Lower lobe of right lung (tissue), 2 donors: ENCODE data around the gene LNPEP. TPM values are rescaled to one million over a fixed set of nuclear protein-coding genes. Genes with fewer than 3 reads are reported as not detected.

Experiments used
- ATAC-seq, 2 donors: fragments of 200-7000 bp; cut with Tn5 transposase; one replicate each; pipeline ENCODE4 v1.9.1; 2020 to 2022; ENCODE audit warnings: mild to moderate bottlenecking in 2 of 2, moderate library complexity in 2 of 2
- DNase-seq: peaks from one replicate; pipeline ENCODE4 v3.0.0-alpha.2; 2020
- H3K27ac ChIP-seq: fragments of 200-600 bp; one replicate; pipeline ENCODE4 v1.8.0; 2022
- H3K27me3 ChIP-seq: fragments of 200-600 bp; one replicate; pipeline ENCODE4 v1.8.0; 2022; ENCODE audit warnings: low read depth
- H3K36me3 ChIP-seq: fragments of 200-600 bp; one replicate; pipeline ENCODE4 v1.8.0; 2022; ENCODE audit warnings: mild to moderate bottlenecking
- H3K4me1 ChIP-seq: fragments of 200-600 bp; one replicate; pipeline ENCODE4 v1.8.0; 2022
- H3K4me3 ChIP-seq: fragments of 200-600 bp; one replicate; pipeline ENCODE4 v1.8.0; 2022; ENCODE audit warnings: mild to moderate bottlenecking
- H3K9me3 ChIP-seq: fragments of 200-600 bp; one replicate; pipeline ENCODE4 v1.8.0; 2022
- CTCF ChIP-seq: fragments of 200-600 bp; IDR thresholded peaks from one replicate; pipeline ENCODE4 v1.8.0; 2022; ENCODE audit warnings: antibody characterized with exemption, mild to moderate bottlenecking
- intact Hi-C: fragments of 100-400 bp; cut with DNase I; formaldehyde crosslinking; loops from one replicate; pipeline ENCODE4 v1.11.0; 2022
- total RNA-seq: library from RNA; stranded (reverse); fragmentation: NEBNext Ultra II Directional; extraction: Animal tissue kit (Norgen Biotek cat#: 25700); gene quantifications from one replicate; pipeline ENCODE4 v1.2.1, GENCODE V29; 2021
- donor health status: DM: no; HTN: yes; CAD: no; lungs with severe emphysema.

LNPEP gene
- total RNA-seq, 1 donor from 2014 or later: 59.6 TPM

GRCh38 chr5:97071993-97072392 is 136.1 kb downstream of the LNPEP start:
- TF ChIP-seq CTCF: no peak
- ATAC-seq: no peak
- Histone ChIP-seq H3K27ac (no peak overlapping the region), H3K9me3 (no peaks in the 10 kb centered on the region), H3K36me3 (no peaks in the 10 kb centered on the region), H3K4me3 (no peak overlapping the region), H3K27me3 (no peaks in the 10 kb centered on the region), H3K4me1 (no peaks in the 10 kb centered on the region)
- DNase-seq: no peak
- intact Hi-C loops: no loop called here

- Histone ChIP-seq H3K36me3 (no peaks in the 10 kb centered on the region), H3K9me3 (no peaks in the 10 kb centered on the region), H3K4me3 (no peak overlapping the region), H3K27ac (no peak overlapping the region), H3K27me3 (no peaks in the 10 kb centered on the region), H3K4me1 (no peaks in the 10 kb centered on the region)
- intact Hi-C loops: no loop called here
- ATAC-seq (no peak), DNase-seq (no peak)
- TF ChIP-seq CTCF: no peak
Observed at GRCh38 chr5:97072696-97073095, 136.8 kb downstream of the LNPEP start.

GRCh38 chr5:97073420-97073819 is 137.5 kb downstream of the LNPEP start:
- H3K27me3 ChIP-seq: no peaks in the 10 kb centered on the region
- no peak for DNase-seq
- intact Hi-C loops: no loop called here

GRCh38 chr5:97074859-97075489 is 139.1 kb downstream of the LNPEP start:
- Histone ChIP-seq H3K27ac (no peak overlapping the region), H3K27me3 (no peaks in the 10 kb centered on the region), H3K9me3 (no peaks in the 10 kb centered on the region), H3K36me3 (no peaks in the 10 kb centered on the region), H3K4me3 (no peak overlapping the region), H3K4me1 (no peaks in the 10 kb centered on the region)
- intact Hi-C loops: no loop called here
- no peak for DNase-seq
- no peak for ATAC-seq
- no peak for TF ChIP-seq CTCF

More at GRCh38 chr5:97073420-97073819, 137.5 kb downstream of the LNPEP start:
- Histone ChIP-seq H3K9me3 (no peaks in the 10 kb centered on the region), H3K4me3 (no peak overlapping the region), H3K27ac (no peak overlapping the region), H3K4me1 (no peaks in the 10 kb centered on the region), H3K36me3 (no peaks in the 10 kb centered on the region)
- TF ChIP-seq CTCF: no peak
- no peak for ATAC-seq

- no peak for TF ChIP-seq CTCF
- Histone ChIP-seq H3K4me3 (no peak overlapping the region), H3K9me3 (no peaks in the 10 kb centered on the region), H3K36me3 (no peaks in the 10 kb centered on the region), H3K27me3 (no peaks in the 10 kb centered on the region), H3K4me1 (no peaks in the 10 kb centered on the region), H3K27ac (no peak overlapping the region)
- ATAC-seq (no peak), DNase-seq (no peak)
- intact Hi-C loops: no loop called here
Observed at GRCh38 chr5:97075649-97076048, 139.8 kb downstream of the LNPEP start.
